ENCODE results near the gene TUBA4A. TPM values are rescaled to one million over a fixed set of nuclear protein-coding genes. Genes with fewer than 3 reads are reported as not detected.

The TUBA4A gene
- total and polyA plus RNA-seq, 10 of the 15 experiments (the other 5 are each of a cell fraction or from before 2014, with no cell fraction given), result 58.2 to 325 (median 134) TPM

GRCh38 chr2:219293736-219294231, 40.1 kb upstream of the TUBA4A start:
- WGBS (ENCODE audit: insufficient coverage, insufficient replicate concordance, low lambda C conversion rate, missing lambda C conversion rate), result 65% methylated on average over 5 of the region's 5 CpGs

More at GRCh38 chr2:219293736-219294231, 40.1 kb upstream of the TUBA4A start:
- Histone ChIP-seq H3K4me1 (ENCODE audit: control insufficient read depth, insufficient read depth, low read length) (peaks cover 8% of the 10 kb centered on the region), H3K36me3 (ENCODE audit: control insufficient read depth in 2 of 2, insufficient read depth in 2 of 2, low read length in 1 of 2) (no peaks in the 10 kb centered on the region), H3K4me3 (no peak overlapping the region), H3K4me2 (ENCODE audit: control insufficient read depth, insufficient read depth) (no peak overlapping the region), H3K27ac (ENCODE audit: control insufficient read depth, insufficient read depth) (no peak overlapping the region), H2AFZ (ENCODE audit: control insufficient read depth, low read depth, low read length) (peak overlapping the region; percentile 93), H3K27me3 (replicated peaks in 1 of 2; ENCODE audit: control insufficient read depth in 2 of 2, insufficient read depth in 2 of 2, low read length in 1 of 2) (peaks cover 0 to 3% of the 10 kb centered on the region in 2 experiments; a peak in 2 of 4 replicates), H3K9me3 (replicated peaks; ENCODE audit: control insufficient read depth, insufficient read depth, low read length) (no peaks in the 10 kb centered on the region), H3K79me2 (ENCODE audit: control insufficient read depth, insufficient read depth, low read length) (no peaks in the 10 kb centered on the region), H4K20me1 (ENCODE audit: control insufficient read depth, insufficient read depth) (no peaks in the 10 kb centered on the region), H3K9ac (ENCODE audit: control insufficient read depth, insufficient read depth, low read length) (no peak overlapping the region)
- no peak for DNase-seq (ENCODE audit: low read depth, low spot score)
- ChIA-PET POLR2A (interaction anchor here (1.3 to 3.7 kb wide), 3 partner anchors 13 to 134 kb away, joined by 6 to 22 read pairs (median 15); partner anchors contain the start of gene NHEJ1), CTCF (interaction anchor here (0.7 to 10.9 kb wide), 14 partner anchors 15 to 686 kb away, joined by 3 to 257 read pairs (median 14); partner anchors contain the start of genes ABCB6, ANKZF1, ATG9A and CNPPD1), RAD21 (ENCODE audit: unreplicated experiment) (interaction anchor here (1.5 to 6.5 kb wide), 8 partner anchors 15 to 220 kb away, joined by 4 to 78 read pairs (median 16); partner anchors contain the start of genes CNPPD1, DNAJB2, DNPEP and NHEJ1), SMC1A (ENCODE audit: uncharacterized antibody, unreplicated experiment) (interaction anchor here (0.8 to 6.0 kb wide), 5 partner anchors 14 to 135 kb away, joined by 3 to 96 read pairs (median 20); partner anchors contain the start of genes DNAJB2, NHEJ1 and SLC23A3)
- BruUV-seq (replicated peaks), result no TSS peak
- TF ChIP-seq SUZ12 (IDR thresholded peaks at IDR 0.05; ENCODE audit: unreplicated experiment) (no peak), ESRRA (IDR thresholded peaks at IDR 0.05; ENCODE audit: low read length) (no peak), GABPA (IDR thresholded peaks at IDR 0.05; ENCODE audit: low read depth) (no peak), STAT3 (IDR thresholded peaks at IDR 0.05; ENCODE audit: low read depth, low read length) (no peak), JUND (IDR thresholded peaks at IDR 0.05; ENCODE audit: low read depth, low read length) (no peak), RB1 (IDR thresholded peaks at IDR 0.05; ENCODE audit: borderline replicate concordance) (no peak), TCF7 (IDR thresholded peaks at IDR 0.05; ENCODE audit: borderline replicate concordance) (no peak)
- TF ChIP-seq, protein P1, sequence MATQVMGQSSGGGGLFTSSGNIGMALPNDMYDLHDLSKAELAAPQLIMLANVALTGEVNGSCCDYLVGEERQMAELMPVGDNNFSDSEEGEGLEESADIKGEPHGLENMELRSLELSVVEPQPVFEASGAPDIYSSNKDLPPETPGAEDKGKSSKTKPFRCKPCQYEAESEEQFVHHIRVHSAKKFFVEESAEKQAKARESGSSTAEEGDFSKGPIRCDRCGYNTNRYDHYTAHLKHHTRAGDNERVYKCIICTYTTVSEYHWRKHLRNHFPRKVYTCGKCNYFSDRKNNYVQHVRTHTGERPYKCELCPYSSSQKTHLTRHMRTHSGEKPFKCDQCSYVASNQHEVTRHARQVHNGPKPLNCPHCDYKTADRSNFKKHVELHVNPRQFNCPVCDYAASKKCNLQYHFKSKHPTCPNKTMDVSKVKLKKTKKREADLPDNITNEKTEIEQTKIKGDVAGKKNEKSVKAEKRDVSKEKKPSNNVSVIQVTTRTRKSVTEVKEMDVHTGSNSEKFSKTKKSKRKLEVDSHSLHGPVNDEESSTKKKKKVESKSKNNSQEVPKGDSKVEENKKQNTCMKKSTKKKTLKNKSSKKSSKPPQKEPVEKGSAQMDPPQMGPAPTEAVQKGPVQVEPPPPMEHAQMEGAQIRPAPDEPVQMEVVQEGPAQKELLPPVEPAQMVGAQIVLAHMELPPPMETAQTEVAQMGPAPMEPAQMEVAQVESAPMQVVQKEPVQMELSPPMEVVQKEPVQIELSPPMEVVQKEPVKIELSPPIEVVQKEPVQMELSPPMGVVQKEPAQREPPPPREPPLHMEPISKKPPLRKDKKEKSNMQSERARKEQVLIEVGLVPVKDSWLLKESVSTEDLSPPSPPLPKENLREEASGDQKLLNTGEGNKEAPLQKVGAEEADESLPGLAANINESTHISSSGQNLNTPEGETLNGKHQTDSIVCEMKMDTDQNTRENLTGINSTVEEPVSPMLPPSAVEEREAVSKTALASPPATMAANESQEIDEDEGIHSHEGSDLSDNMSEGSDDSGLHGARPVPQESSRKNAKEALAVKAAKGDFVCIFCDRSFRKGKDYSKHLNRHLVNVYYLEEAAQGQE (IDR thresholded peaks at IDR 0.05; ENCODE audit: low read depth, low read length), result no peak
- TF ChIP-seq, protein P2, sequence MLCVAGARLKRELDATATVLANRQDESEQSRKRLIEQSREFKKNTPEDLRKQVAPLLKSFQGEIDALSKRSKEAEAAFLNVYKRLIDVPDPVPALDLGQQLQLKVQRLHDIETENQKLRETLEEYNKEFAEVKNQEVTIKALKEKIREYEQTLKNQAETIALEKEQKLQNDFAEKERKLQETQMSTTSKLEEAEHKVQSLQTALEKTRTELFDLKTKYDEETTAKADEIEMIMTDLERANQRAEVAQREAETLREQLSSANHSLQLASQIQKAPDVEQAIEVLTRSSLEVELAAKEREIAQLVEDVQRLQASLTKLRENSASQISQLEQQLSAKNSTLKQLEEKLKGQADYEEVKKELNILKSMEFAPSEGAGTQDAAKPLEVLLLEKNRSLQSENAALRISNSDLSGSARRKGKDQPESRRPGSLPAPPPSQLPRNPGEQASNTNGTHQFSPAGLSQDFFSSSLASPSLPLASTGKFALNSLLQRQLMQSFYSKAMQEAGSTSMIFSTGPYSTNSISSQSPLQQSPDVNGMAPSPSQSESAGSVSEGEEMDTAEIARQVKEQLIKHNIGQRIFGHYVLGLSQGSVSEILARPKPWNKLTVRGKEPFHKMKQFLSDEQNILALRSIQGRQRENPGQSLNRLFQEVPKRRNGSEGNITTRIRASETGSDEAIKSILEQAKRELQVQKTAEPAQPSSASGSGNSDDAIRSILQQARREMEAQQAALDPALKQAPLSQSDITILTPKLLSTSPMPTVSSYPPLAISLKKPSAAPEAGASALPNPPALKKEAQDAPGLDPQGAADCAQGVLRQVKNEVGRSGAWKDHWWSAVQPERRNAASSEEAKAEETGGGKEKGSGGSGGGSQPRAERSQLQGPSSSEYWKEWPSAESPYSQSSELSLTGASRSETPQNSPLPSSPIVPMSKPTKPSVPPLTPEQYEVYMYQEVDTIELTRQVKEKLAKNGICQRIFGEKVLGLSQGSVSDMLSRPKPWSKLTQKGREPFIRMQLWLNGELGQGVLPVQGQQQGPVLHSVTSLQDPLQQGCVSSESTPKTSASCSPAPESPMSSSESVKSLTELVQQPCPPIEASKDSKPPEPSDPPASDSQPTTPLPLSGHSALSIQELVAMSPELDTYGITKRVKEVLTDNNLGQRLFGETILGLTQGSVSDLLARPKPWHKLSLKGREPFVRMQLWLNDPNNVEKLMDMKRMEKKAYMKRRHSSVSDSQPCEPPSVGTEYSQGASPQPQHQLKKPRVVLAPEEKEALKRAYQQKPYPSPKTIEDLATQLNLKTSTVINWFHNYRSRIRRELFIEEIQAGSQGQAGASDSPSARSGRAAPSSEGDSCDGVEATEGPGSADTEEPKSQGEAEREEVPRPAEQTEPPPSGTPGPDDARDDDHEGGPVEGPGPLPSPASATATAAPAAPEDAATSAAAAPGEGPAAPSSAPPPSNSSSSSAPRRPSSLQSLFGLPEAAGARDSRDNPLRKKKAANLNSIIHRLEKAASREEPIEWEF (IDR thresholded peaks at IDR 0.05; ENCODE audit: insufficient replicate concordance, low read depth, low read length), result no peak
- no peak for FAIRE-seq
- in situ Hi-C loops (cut with MboI), result no loop called here
- intact Hi-C loops (cut with micrococcal nuclease; ENCODE audit: unreplicated experiment), result loop anchor here (2.0 kb wide), 1 partner anchor 75 kb away; the partner anchor contains the start of gene ABCB6
- no peak for ATAC-seq

Data from GM12878 (cell line).